H9 (cell line): ENCODE measurements around the gene ETFA. TPM values are rescaled to one million over a fixed set of nuclear protein-coding genes. Genes with fewer than 3 reads are reported as not detected.

ENCODE experiments used
- DNase-seq: peaks from one replicate; pipeline ENCODE4 v3.0.0-alpha.2; 2017
- H2AFZ ChIP-seq: one replicate; pipeline ENCODE4 v1.6.1; 2013; ENCODE audit warnings: mild to moderate bottlenecking, low read length, control low read depth, moderate library complexity
- H2AK5ac ChIP-seq: 2 replicates; pipeline ENCODE4 v1.6.1; 2013; ENCODE audit warnings: low read length, control low read depth, mixed read lengths; ENCODE audit not compliant: insufficient read length
- H2BK120ac ChIP-seq: one replicate; pipeline ENCODE4 v1.6.1; 2013; ENCODE audit warnings: low read depth, mild to moderate bottlenecking, low read length, control low read depth, inconsistent platforms; ENCODE audit not compliant: poor library complexity, severe bottlenecking
- H2BK12ac ChIP-seq: 2 replicates; pipeline ENCODE4 v1.6.1; 2013; ENCODE audit warnings: low read length, control low read depth, mixed read lengths, low read depth; ENCODE audit not compliant: insufficient read length
- H2BK15ac ChIP-seq: 2 replicates; pipeline ENCODE4 v1.6.1; 2013; ENCODE audit warnings: low read depth, low read length, control low read depth
- H2BK20ac ChIP-seq: one replicate; pipeline ENCODE4 v1.6.1; 2013; ENCODE audit warnings: low read depth, mild to moderate bottlenecking, low read length, control low read depth, inconsistent platforms; ENCODE audit not compliant: poor library complexity, severe bottlenecking
- H2BK5ac ChIP-seq: 2 replicates; pipeline ENCODE4 v1.6.1; 2013; ENCODE audit warnings: low read length, control low read depth, mixed read lengths; ENCODE audit not compliant: insufficient read length
- H3K14ac ChIP-seq: 2 replicates; pipeline ENCODE4 v1.6.1; 2013; ENCODE audit warnings: low read length, control low read depth; ENCODE audit not compliant: insufficient read depth
- H3K18ac ChIP-seq: 2 replicates; pipeline ENCODE4 v1.6.1; 2013; ENCODE audit warnings: low read depth, mild to moderate bottlenecking, mixed read lengths, low read length, control low read depth; ENCODE audit not compliant: insufficient read length
- H3K23ac ChIP-seq: 2 replicates; pipeline ENCODE4 v1.6.1; 2013; ENCODE audit warnings: low read length, control low read depth, mixed read lengths, low read depth; ENCODE audit not compliant: insufficient read length
- H3K23me2 ChIP-seq: 2 replicates; pipeline ENCODE4 v1.6.1; 2013; ENCODE audit warnings: low read depth, mild to moderate bottlenecking, mixed read lengths, low read length, control low read depth; ENCODE audit not compliant: insufficient read length, poor library complexity, severe bottlenecking
- H3K27ac ChIP-seq: 2 replicates; pipeline ENCODE4 v1.5.1; 2013; ENCODE audit warnings: low read length, control low read depth, mixed read lengths, low read depth; ENCODE audit not compliant: insufficient read length
- H3K27me3 ChIP-seq: 2 replicates; pipeline ENCODE4 v1.6.1; 2013; ENCODE audit warnings: low read length, control low read depth, inconsistent platforms; ENCODE audit not compliant: insufficient read depth
- H3K4ac ChIP-seq: 2 replicates; pipeline ENCODE4 v1.6.1; 2013; ENCODE audit warnings: low read depth, mild to moderate bottlenecking, control low read depth, inconsistent platforms, low read length, moderate library complexity
- H3K4me1 ChIP-seq: 2 replicates; pipeline ENCODE4 v1.6.1; 2013; ENCODE audit warnings: low read length, control low read depth, inconsistent platforms; ENCODE audit not compliant: insufficient read depth
- H3K4me2 ChIP-seq: 2 replicates; pipeline ENCODE4 v1.6.1; 2013; ENCODE audit warnings: low read length, control low read depth, mixed read lengths; ENCODE audit not compliant: insufficient read length, insufficient read depth
- H3K56ac ChIP-seq: 2 replicates; pipeline ENCODE4 v1.6.1; 2013; ENCODE audit warnings: low read depth, mild to moderate bottlenecking, mixed read lengths, low read length, control low read depth; ENCODE audit not compliant: insufficient read length
- H3K79me1 ChIP-seq: 2 replicates; pipeline ENCODE4 v1.6.1; 2013; ENCODE audit warnings: low read depth, mild to moderate bottlenecking, moderate library complexity, low read length, control low read depth, inconsistent platforms; ENCODE audit not compliant: insufficient read depth, poor library complexity, severe bottlenecking
- H3K79me2 ChIP-seq: 2 replicates; pipeline ENCODE4 v1.6.1; 2013; ENCODE audit warnings: low read length, control low read depth, inconsistent platforms; ENCODE audit not compliant: insufficient read depth
- H3K9ac ChIP-seq: 2 replicates; pipeline ENCODE4 v1.6.1; 2013; ENCODE audit warnings: low read length, control low read depth, mixed read lengths; ENCODE audit not compliant: insufficient read length; ENCODE audit errors: extremely low read depth
- H3K9me3 ChIP-seq: one replicate; pipeline ENCODE4 v1.6.1; 2013; ENCODE audit warnings: low read depth, low read length, inconsistent platforms; ENCODE audit not compliant: control insufficient read depth
- H3T11ph ChIP-seq: one replicate; pipeline ENCODE4 v1.6.1; 2013; ENCODE audit warnings: mild to moderate bottlenecking, low read length, control low read depth, inconsistent platforms
- H4K20me1 ChIP-seq: one replicate; pipeline ENCODE4 v1.6.1; 2013; ENCODE audit not compliant: control insufficient read depth, insufficient read length, insufficient read depth
- H4K5ac ChIP-seq: 2 replicates; pipeline ENCODE4 v1.6.1; 2013; ENCODE audit warnings: low read depth, mild to moderate bottlenecking, mixed read lengths, low read length, control low read depth; ENCODE audit not compliant: insufficient read length
- H4K8ac ChIP-seq: replicated peaks from 2 replicates; pipeline ENCODE4 v1.6.1; 2013; ENCODE audit warnings: low read length, control low read depth, mixed read lengths, low read depth; ENCODE audit not compliant: insufficient read length
- H4K91ac ChIP-seq: 2 replicates; pipeline ENCODE4 v1.6.1; 2013; ENCODE audit warnings: low read depth, mild to moderate bottlenecking, moderate library complexity, mixed read lengths, low read length, control low read depth; ENCODE audit not compliant: insufficient read length
- H3K27ac Mint-ChIP-seq, 3 experiments: 2 replicates in 2 of 3; 3 replicates in 1 of 3; pipeline ENCODE4 v1.8.0; 2020 to 2021; ENCODE audit warnings: mixed read lengths in 3 of 3, mild to moderate bottlenecking in 1 of 3, moderate library complexity in 1 of 3
- H3K27me3 Mint-ChIP-seq: 2 replicates; pipeline ENCODE4 v1.8.0; 2021; ENCODE audit warnings: low read depth, mild to moderate bottlenecking, moderate library complexity, mixed read lengths
- H3K36me3 Mint-ChIP-seq, 3 experiments: 2 replicates in 2 of 3; 3 replicates in 1 of 3; pipeline ENCODE4 v1.8.0; 2020 to 2021; ENCODE audit warnings: low read depth in 3 of 3, mixed read lengths in 3 of 3; ENCODE audit not compliant: insufficient read depth in 1 of 3
- H3K4me1 Mint-ChIP-seq, 2 experiments: 2 replicates each; pipeline ENCODE4 v1.8.0; 2020; ENCODE audit warnings: mixed read lengths in 2 of 2
- H3K4me3 Mint-ChIP-seq, 2 experiments: 2 replicates in 1 of 2; 3 replicates in 1 of 2; pipeline ENCODE4 v1.8.0; 2020 to 2021; ENCODE audit warnings: mild to moderate bottlenecking in 2 of 2, mixed read lengths in 2 of 2, moderate library complexity in 1 of 2
- H3K9me3 Mint-ChIP-seq, 2 experiments: 2 replicates in 1 of 2; 3 replicates in 1 of 2; pipeline ENCODE4 v1.8.0; 2020; ENCODE audit warnings: mild to moderate bottlenecking in 2 of 2, mixed read lengths in 2 of 2, moderate library complexity in 1 of 2
- CTCF ChIP-seq: fragments of 200-600 bp; sonication (generic); conservative IDR thresholded peaks from 3 replicates; pipeline ENCODE4 v1.8.0; 2021; ENCODE audit warnings: antibody characterized with exemption, mild to moderate bottlenecking
- WGBS: extraction: QIAGEN DNeasy Blood & Tissue Kit; methylation state at CpG from one replicate; pipeline ENCODE4 v1.1.7; 2013; ENCODE audit warnings: missing lambda C conversion rate, low lambda C conversion rate, mixed read lengths; ENCODE audit not compliant: insufficient read length; ENCODE audit errors: extremely low coverage; 5-methylcytosine and 5-hydroxymethylcytosine counted together
- total RNA-seq: library from RNA; stranded (reverse); gene quantifications from 2 replicates; pipeline ENCODE4 v1.2.1, GENCODE V29; 2021

The ETFA gene
- total RNA-seq, 1 experiment from 2014 or later = 109 TPM

DNA sequence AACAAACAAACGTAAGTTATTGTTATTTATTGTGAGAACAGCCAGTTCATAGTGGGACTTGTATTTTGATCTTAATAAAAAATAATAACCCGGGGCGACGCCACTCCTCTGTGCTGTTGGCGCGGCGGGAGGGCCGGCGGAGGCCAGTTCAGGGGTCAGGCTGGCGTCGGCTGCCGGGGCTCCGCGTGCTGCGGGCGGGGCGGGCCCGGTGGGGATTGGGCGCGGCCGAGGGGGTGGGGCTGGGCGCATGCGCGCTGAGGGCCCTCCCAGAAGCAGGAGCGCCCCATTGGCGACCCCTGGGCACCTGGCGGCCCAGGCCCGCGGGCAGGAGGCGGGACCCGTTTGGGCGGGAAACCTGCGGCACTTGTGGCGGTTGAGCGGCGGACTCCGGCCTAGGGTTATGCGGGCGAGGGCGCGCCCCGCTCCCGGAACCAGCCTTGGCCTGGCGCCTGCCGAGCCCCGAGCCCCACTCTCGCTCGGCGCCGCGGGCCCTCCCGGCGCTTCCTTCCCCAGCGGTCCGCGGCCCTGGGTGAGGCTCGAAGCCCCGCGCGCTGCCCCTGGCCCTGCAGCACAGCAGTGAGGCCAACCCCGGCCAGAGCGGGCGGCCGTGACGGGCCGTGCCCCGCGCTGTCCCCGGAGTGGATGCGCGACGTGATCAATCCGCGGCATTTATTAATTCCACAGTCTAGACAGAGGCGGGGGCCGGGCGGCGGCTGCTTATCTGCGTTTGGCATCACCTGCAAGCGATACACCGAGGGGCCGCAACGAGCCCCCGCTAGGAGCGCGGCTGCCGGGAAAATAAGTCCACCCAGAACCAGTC is 31.3 kb upstream of the ETFA start:
- no CpG with 5 or more reads among the region's 87 CpGs for WGBS
- Histone ChIP-seq H3K9ac (no peak overlapping the region), H3K79me2 (no peaks in the 10 kb centered on the region), H4K8ac (no peak overlapping the region), H3K4me1 (peaks cover 3% of the 10 kb centered on the region; the same call in 1 of the 2 replicates), H4K5ac (no peak overlapping the region), H2BK12ac (no peak overlapping the region), H2BK5ac (no peak overlapping the region), H2AK5ac (no peak overlapping the region), H2BK20ac (no peak overlapping the region), H3K27ac (no peak overlapping the region), H3K23me2 (peaks cover 12% of the 10 kb centered on the region), H3K79me1 (no peaks in the 10 kb centered on the region), H3K9me3 (no peaks in the 10 kb centered on the region), H2BK15ac (no peak overlapping the region), H4K20me1 (no peaks in the 10 kb centered on the region), H4K91ac (no peak overlapping the region), H3T11ph (no peak overlapping the region), H3K27me3 (peaks cover 77% of the 10 kb centered on the region), H2BK120ac (no peak overlapping the region), H3K23ac (no peak overlapping the region), H3K4me2 (no peak overlapping the region), H3K18ac (no peak overlapping the region), H3K14ac (no peak overlapping the region), H3K56ac (no peak overlapping the region), H3K4ac (no peak overlapping the region), H2AFZ (no peak overlapping the region)
- DNase-seq = peak; percentile 83
- peaks cover 18 to 44% of the 10 kb centered on the region in 2 experiments for H3K4me1 Mint-ChIP-seq
- H3K9me3 Mint-ChIP-seq = peaks cover 6 to 10% of the 10 kb centered on the region in 2 experiments; a peak in 4 of 5 replicates
- no peak for TF ChIP-seq CTCF
- peak overlapping the region in 1 of 2 experiments; percentile 78; a peak in 2 of 5 replicates for H3K4me3 Mint-ChIP-seq
- H3K36me3 Mint-ChIP-seq = peaks cover 0 to 2% (median 0%) of the 10 kb centered on the region in 3 experiments; a peak in 1 of 7 replicates
- no peak overlapping the region for H3K27ac Mint-ChIP-seq
- H3K27me3 Mint-ChIP-seq = peaks cover 97% of the 10 kb centered on the region
